Raji (cell line): Measurements from ENCODE around the gene NRGN.

Experiments
- POLR2A ChIP-seq: IDR thresholded peaks from 2 replicates; pipeline ENCODE4 v1.6.1; 2011; ENCODE audit warnings: low read depth, low read length, control low read depth; ENCODE audit not compliant: insufficient read depth

The NRGN gene

GRCh38 chr11:124739479-124740276, at the start of gene NRGN:
Gene NRGN, plus strand, starts transcription at chr11:124739942. Its CDS starts 143 bp downstream, at chr11:124740085.
- TF ChIP-seq POLR2A, result peak; percentile 49

- no peak for TF ChIP-seq POLR2A
These were observed 46.6 kb upstream of the NRGN start for GRCh38 chr11:124693142-124693541.

GRCh38 chr11:124699547-124699946, 40.2 kb upstream of the NRGN start:
- TF ChIP-seq POLR2A, result no peak

- TF ChIP-seq POLR2A, result no peak
These were observed 39.7 kb upstream of the NRGN start for GRCh38 chr11:124700028-124700427.

GRCh38 chr11:124707829-124708228, 31.9 kb upstream of the NRGN start:
- TF ChIP-seq POLR2A, result no peak

- no peak for TF ChIP-seq POLR2A
These were observed 27.4 kb upstream of the NRGN start for GRCh38 chr11:124712392-124712791.

- TF ChIP-seq POLR2A, result no peak
These were observed 23.2 kb upstream of the NRGN start for GRCh38 chr11:124716591-124716990.

- no peak for TF ChIP-seq POLR2A
These were observed 22.3 kb upstream of the NRGN start for GRCh38 chr11:124717421-124717785.

- no peak for TF ChIP-seq POLR2A
These were observed 21.7 kb upstream of the NRGN start for GRCh38 chr11:124717786-124718651.

- no peak for TF ChIP-seq POLR2A
These were observed 20.9 kb upstream of the NRGN start for GRCh38 chr11:124718801-124719200.

GRCh38 chr11:124719534-124719933, 20.2 kb upstream of the NRGN start:
- no peak for TF ChIP-seq POLR2A

GRCh38 chr11:124722176-124722575, 17.6 kb upstream of the NRGN start:
- no peak for TF ChIP-seq POLR2A

- TF ChIP-seq POLR2A, result no peak
These were observed 14.6 kb upstream of the NRGN start for GRCh38 chr11:124724979-124725718.

GRCh38 chr11:124725719-124726105, 14.0 kb upstream of the NRGN start:
- no peak for TF ChIP-seq POLR2A

GRCh38 chr11:124727474-124727873, 12.3 kb upstream of the NRGN start:
- no peak for TF ChIP-seq POLR2A
